MM.1S (cell line): Measurements from ENCODE around the gene GPX4.

Source experiments
- EZH2 ChIP-seq: fragments of 300-600 bp; sonication (generic); optimal IDR thresholded peaks from 2 replicates; pipeline ENCODE3; 2017; ENCODE audit warnings: low read depth, mild to moderate bottlenecking, antibody characterized with exemption, low read length, mixed read lengths
- TF ChIP-seq, protein P1 (sequence below): fragments of 300-600 bp; sonication (generic); IDR thresholded peaks from 2 replicates; pipeline ENCODE4 v1.5.1; 2016; ENCODE audit warnings: antibody characterized with exemption, low read length, mixed read lengths

DNA sequence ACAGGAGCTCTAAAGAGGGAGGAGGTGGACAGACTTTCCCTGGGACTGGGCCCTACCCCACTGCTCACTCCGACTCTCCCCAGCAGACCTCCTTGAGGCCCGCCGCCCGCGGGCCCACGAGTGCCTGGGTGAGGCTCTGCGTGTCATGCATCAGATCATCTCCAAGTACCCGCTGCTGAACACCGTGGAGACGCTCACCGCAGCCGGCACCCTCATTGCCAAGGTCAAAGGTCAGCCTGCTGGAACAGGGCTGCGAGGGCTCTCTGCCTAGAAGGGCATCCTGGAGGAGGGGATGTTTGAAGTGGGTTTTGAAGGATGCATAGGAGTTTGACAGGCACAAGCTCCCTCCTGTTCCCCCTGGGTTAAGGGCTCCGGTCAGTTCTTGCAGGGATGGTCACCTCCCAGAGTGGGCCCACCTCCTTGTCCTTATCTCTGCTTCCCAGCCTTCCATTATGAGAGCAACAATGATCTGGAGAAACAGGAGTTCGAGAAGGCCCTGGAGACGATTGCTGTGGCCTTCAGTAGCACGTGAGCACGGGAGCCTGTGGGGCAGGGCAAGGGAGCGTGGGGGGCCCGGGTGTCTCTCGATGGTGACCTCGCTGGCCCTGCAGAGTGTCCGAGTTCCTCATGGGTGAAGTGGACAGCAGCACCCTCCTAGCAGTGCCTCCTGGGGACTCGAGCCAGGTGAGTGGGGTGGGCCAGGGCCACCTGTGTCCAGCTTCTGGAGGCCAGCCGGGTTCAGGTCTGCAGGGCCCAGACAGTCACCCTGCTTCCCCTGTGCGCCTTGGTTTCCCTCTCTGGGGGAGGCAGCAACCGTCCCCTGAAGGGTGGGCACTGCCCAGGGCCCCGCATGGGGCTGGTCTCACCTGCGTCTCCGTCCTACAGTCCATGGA lies 30.5 kb upstream of the GPX4 start:
- TF ChIP-seq, protein P1, sequence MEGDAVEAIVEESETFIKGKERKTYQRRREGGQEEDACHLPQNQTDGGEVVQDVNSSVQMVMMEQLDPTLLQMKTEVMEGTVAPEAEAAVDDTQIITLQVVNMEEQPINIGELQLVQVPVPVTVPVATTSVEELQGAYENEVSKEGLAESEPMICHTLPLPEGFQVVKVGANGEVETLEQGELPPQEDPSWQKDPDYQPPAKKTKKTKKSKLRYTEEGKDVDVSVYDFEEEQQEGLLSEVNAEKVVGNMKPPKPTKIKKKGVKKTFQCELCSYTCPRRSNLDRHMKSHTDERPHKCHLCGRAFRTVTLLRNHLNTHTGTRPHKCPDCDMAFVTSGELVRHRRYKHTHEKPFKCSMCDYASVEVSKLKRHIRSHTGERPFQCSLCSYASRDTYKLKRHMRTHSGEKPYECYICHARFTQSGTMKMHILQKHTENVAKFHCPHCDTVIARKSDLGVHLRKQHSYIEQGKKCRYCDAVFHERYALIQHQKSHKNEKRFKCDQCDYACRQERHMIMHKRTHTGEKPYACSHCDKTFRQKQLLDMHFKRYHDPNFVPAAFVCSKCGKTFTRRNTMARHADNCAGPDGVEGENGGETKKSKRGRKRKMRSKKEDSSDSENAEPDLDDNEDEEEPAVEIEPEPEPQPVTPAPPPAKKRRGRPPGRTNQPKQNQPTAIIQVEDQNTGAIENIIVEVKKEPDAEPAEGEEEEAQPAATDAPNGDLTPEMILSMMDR: no peak
- TF ChIP-seq EZH2: no peak
